ENCODE results near the gene DNAH14.

DNA sequence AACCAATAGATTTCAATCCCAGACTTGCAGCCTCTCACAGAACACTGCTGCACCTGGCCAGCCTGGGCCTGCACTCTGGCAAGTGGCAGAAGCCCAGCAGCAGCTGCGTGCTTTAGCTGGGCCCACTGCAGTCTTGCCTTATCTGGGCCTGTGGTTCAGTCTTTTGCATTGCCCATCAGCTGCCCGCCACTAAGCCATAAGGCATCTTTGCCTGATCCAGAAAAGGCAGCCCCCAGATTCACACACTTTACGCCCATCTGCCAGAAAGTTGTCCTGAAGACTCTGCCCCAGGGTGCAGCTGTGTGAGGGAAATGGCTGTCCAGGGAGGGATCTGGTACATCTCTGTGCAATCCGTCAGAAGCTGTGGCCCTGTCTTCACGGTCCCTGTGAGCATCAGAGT is 217.0 kb downstream of the DNAH14 start:
- TF ChIP-seq GATA2 (IDR thresholded peaks at IDR 0.05; ENCODE audit: low read depth, low read length), result no peak
- TF ChIP-seq GATA3 (IDR thresholded peaks at IDR 0.05; ENCODE audit: low read depth, low read length), result no peak
